ENCODE results near the gene RERE. TPM values are rescaled to one million over a fixed set of nuclear protein-coding genes. Genes with fewer than 3 reads are reported as not detected.

RERE gene
- total RNA-seq, 1 donor from 2014 or later, result 64.6 TPM

- intact Hi-C loops (cut with DNase I), result no loop called here
Observed at GRCh38 chr1:8360493-8361197, 456.8 kb downstream of the RERE start.

GRCh38 chr1:8359617-8360481, 457.6 kb downstream of the RERE start:
- Histone ChIP-seq H3K27me3 (no peaks in the 10 kb centered on the region), H3K4me1 (peaks cover 0 to 20% of the 10 kb centered on the region in 2 donors), H3K27ac (peak overlapping the region in 1 of 2 donors; percentile 24), H3K36me3 (peaks cover 98% of the 10 kb centered on the region in 2 donors), H3K9me3 (no peaks in the 10 kb centered on the region), H3K4me3 (no peak overlapping the region)
- intact Hi-C loops (cut with DNase I), result no loop called here
- no peak for TF ChIP-seq CTCF (IDR thresholded peaks at IDR 0.05)
- DNase-seq (ENCODE audit: low spot score in 2 of 2), result no peak

More at GRCh38 chr1:8360493-8361197, 456.8 kb downstream of the RERE start:
- no peaks in the 10 kb centered on the region for H3K27me3 ChIP-seq
- no peaks in the 10 kb centered on the region for H3K9me3 ChIP-seq
- peaks cover 96 to 98% of the 10 kb centered on the region in 2 donors for H3K36me3 ChIP-seq
- H3K27ac ChIP-seq, result peak overlapping the region in 1 of 2 donors; percentile 24
- H3K4me3 ChIP-seq, result no peak overlapping the region
- no peak for TF ChIP-seq CTCF (IDR thresholded peaks at IDR 0.05)
- peaks cover 0 to 24% of the 10 kb centered on the region in 2 donors for H3K4me1 ChIP-seq
- no peak for DNase-seq (ENCODE audit: low spot score in 2 of 2)

DNA sequence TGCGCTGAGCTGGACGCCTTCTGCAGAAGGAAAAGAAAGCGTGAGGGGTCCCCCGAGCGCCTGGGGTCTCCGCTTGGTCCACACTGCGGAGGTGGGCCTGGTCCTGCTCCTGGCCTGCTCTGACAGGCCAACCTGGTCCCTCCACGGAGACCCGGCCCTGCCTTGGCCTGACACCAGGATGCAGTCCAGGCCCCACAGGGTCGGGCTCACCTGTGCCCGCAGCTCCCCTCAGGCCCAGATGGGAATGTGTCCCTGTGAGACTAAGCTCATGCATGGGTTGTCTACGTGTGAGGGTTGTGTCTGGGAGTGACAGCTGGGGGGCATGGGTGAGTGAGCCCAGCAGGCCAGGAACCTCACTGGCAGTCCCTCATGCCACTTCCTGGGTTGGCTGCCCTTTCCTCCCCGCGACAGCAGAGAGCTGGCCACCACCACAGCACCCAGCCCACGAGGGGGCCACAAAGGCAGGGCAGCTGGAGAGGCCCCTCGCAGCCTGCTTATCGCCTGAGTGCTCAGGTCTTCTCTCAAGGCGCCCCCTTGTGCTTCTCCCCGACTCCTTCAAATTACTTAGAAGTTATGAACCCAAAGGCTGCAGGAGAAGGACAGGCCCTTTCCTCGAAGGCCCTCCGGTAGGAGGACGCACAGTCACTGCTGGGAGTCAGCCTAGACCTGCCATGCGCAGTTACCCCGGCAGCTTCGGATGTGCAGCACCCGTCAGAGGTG, 458.4 kb downstream of the RERE start:
- DNase-seq (ENCODE audit: low spot score in 2 of 2), result no peak
- H3K27ac ChIP-seq, result no peak overlapping the region
- no peaks in the 10 kb centered on the region for H3K27me3 ChIP-seq
- H3K4me1 ChIP-seq, result peaks cover 0 to 12% of the 10 kb centered on the region in 2 donors
- intact Hi-C loops (cut with DNase I), result no loop called here
- H3K36me3 ChIP-seq, result peaks cover 94 to 99% of the 10 kb centered on the region in 2 donors
- no peaks in the 10 kb centered on the region for H3K9me3 ChIP-seq
- H3K4me3 ChIP-seq, result no peak overlapping the region
- TF ChIP-seq CTCF (IDR thresholded peaks at IDR 0.05), result no peak

DNA sequence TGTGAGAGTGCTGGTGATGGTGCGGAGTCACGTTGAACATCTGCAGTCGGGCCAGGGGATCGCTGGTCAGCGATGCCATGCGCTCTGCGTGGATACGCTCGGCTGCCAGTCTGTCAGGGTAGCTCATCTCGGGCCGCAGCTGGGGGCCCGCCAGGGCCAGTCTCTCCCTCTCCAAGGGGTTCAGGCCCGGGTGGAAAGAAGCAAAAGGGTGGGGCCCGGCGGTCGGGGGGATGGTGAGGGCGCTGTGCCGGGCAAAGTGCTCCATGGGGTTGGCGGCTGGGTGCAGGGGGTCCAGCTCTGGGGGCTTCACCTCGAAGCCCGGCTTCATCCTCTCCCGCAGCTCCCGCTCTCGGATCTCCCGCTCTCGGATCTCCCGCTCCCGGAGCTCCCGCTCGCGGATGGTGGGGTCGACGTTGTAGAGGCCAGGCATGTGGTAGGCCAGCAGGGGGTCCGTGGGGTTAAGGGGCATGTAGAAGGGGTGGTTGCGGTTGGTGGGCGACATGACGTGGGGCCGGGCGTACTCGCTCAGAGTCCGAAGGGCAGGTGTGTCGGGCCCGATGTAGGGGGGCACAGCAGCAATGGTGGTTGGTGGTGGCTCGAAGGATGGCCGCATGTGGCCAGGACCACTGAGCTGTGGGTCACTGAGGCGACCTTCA, 459.1 kb downstream of the RERE start:
- intact Hi-C loops (cut with DNase I), result no loop called here
- Histone ChIP-seq H3K4me3 (no peak overlapping the region), H3K27me3 (no peaks in the 10 kb centered on the region), H3K36me3 (peaks cover 88 to 100% of the 10 kb centered on the region in 2 donors), H3K27ac (peak overlapping the region in 1 of 2 donors; percentile 23), H3K9me3 (no peaks in the 10 kb centered on the region), H3K4me1 (peaks cover 0 to 10% of the 10 kb centered on the region in 2 donors)
- no peak for TF ChIP-seq CTCF (IDR thresholded peaks at IDR 0.05)
- DNase-seq (ENCODE audit: low spot score in 2 of 2), result no peak
